ENCODE data around the gene ADCY4.
"Not testable (repeated sequence)": the region's sequence is repeated elsewhere in the genome, so short reads cannot be mapped to it uniquely, and the experiment has no call there.

ADCY4 gene

GRCh38 chr14:24334431-24335291 lies at the start of gene ADCY4:
Gene ADCY4, minus strand, starts transcription at chr14:24335071. Its CDS starts 419 bp downstream, at chr14:24334652.
- DNase-seq: no peak

- no peak for DNase-seq
These were observed 49.3 kb upstream of the ADCY4 start for GRCh38 chr14:24384169-24384568.

- no peak for DNase-seq
These were observed 47.1 kb upstream of the ADCY4 start for GRCh38 chr14:24382064-24382371.

- no peak for DNase-seq
These were observed 46.6 kb upstream of the ADCY4 start for GRCh38 chr14:24381363-24382063.

GRCh38 chr14:24379907-24380730 lies 45.2 kb upstream of the ADCY4 start:
- DNase-seq: no peak

- DNase-seq: no peak
These were observed 44.4 kb upstream of the ADCY4 start for GRCh38 chr14:24378981-24379906.

GRCh38 chr14:24378327-24378726 lies 43.5 kb upstream of the ADCY4 start:
- DNase-seq: no peak

- no peak for DNase-seq
These were observed 42.8 kb upstream of the ADCY4 start for GRCh38 chr14:24377657-24378056.

GRCh38 chr14:24377126-24377525 lies 42.3 kb upstream of the ADCY4 start:
- no peak for DNase-seq

- DNase-seq: no peak
These were observed 41.7 kb upstream of the ADCY4 start for GRCh38 chr14:24376448-24377070.

- DNase-seq: no peak
These were observed 38.0 kb upstream of the ADCY4 start for GRCh38 chr14:24372701-24373416.

GRCh38 chr14:24371605-24372004 lies 36.7 kb upstream of the ADCY4 start:
- DNase-seq: not testable (repeated sequence)

- no peak for DNase-seq
These were observed 35.9 kb upstream of the ADCY4 start for GRCh38 chr14:24370748-24371147.

GRCh38 chr14:24369907-24370687 lies 35.2 kb upstream of the ADCY4 start:
- no peak for DNase-seq

GRCh38 chr14:24369463-24369862 lies 34.6 kb upstream of the ADCY4 start:
- DNase-seq: no peak

GRCh38 chr14:24368562-24369252 lies 33.8 kb upstream of the ADCY4 start:
- DNase-seq: peak in 1 of 2 donors; percentile 35

- no peak for DNase-seq
These were observed 33.3 kb upstream of the ADCY4 start for GRCh38 chr14:24368212-24368561.

GRCh38 chr14:24367514-24368211 lies 32.8 kb upstream of the ADCY4 start, which contains the start of gene NFATC4:
Gene NFATC4, plus strand, starts transcription at chr14:24368184. Its CDS starts 157 bp downstream, at chr14:24368341.
- DNase-seq: no peak
